Smooth muscle cell of the brain vasculature (primary cell): ENCODE measurements around the gene MRTFA.

ENCODE experiments used
- DNase-seq: peaks from one replicate; pipeline ENCODE4 v3.0.0-alpha.2; 2012; ENCODE audit warnings: low read depth, low spot score

The MRTFA gene

GRCh38 chr22:40410731-40411505 is 225.6 kb downstream of the MRTFA start:
- no peak for DNase-seq

GRCh38 chr22:40410272-40410671 is 226.2 kb downstream of the MRTFA start:
- DNase-seq = no peak

GRCh38 chr22:40409613-40410113 is 226.9 kb downstream of the MRTFA start:
- no peak for DNase-seq

- no peak for DNase-seq
Measured at GRCh38 chr22:40408718-40409612, 227.6 kb downstream of the MRTFA start.

DNA sequence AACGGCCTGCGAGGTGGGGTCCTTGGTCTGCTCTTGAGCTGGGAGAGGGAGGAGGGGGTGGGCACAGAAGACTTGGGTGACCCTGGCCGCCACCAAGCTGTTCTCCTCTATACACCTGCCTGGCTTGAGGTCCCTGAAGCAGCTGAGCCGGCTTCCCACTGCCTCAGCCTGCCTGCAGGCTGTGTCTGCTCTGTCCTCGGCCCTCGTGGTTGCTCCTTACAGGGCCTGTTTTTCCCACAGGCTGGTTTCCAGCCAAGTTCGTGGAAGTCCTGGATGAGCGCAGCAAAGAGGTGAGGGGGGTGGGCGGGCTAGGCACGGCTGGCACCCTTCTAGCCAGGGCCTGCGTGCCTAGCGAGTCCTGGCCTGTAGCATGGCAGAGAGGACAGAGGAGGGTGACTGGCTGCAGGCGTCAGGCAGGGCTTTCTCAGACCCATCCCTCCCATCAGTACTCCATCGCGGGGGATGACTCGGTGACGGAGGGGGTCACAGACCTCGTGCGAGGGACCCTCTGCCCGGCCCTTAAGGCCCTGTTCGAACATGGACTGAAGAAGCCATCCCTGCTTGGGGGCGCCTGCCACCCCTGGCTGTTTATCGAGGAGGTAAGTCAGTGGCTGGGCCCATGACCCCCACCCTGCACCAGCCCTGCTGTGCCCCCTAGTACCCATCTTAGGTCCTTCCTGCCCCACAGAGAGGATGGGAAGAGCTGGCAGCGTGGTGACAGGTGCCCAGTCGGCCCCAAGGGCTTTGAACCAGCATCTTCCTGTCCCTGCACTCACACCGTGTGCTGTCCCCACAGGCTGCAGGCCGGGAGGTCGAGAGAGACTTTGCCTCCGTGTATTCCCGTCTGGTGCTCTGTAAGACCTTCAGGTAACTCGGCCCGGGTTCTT is 228.4 kb downstream of the MRTFA start:
- DNase-seq = no peak

GRCh38 chr22:40407021-40407761 is 229.3 kb downstream of the MRTFA start:
- DNase-seq = no peak

GRCh38 chr22:40406063-40406890 is 230.2 kb downstream of the MRTFA start:
- no peak for DNase-seq

- no peak for DNase-seq
Measured at GRCh38 chr22:40405178-40406062, 231.1 kb downstream of the MRTFA start.

DNA sequence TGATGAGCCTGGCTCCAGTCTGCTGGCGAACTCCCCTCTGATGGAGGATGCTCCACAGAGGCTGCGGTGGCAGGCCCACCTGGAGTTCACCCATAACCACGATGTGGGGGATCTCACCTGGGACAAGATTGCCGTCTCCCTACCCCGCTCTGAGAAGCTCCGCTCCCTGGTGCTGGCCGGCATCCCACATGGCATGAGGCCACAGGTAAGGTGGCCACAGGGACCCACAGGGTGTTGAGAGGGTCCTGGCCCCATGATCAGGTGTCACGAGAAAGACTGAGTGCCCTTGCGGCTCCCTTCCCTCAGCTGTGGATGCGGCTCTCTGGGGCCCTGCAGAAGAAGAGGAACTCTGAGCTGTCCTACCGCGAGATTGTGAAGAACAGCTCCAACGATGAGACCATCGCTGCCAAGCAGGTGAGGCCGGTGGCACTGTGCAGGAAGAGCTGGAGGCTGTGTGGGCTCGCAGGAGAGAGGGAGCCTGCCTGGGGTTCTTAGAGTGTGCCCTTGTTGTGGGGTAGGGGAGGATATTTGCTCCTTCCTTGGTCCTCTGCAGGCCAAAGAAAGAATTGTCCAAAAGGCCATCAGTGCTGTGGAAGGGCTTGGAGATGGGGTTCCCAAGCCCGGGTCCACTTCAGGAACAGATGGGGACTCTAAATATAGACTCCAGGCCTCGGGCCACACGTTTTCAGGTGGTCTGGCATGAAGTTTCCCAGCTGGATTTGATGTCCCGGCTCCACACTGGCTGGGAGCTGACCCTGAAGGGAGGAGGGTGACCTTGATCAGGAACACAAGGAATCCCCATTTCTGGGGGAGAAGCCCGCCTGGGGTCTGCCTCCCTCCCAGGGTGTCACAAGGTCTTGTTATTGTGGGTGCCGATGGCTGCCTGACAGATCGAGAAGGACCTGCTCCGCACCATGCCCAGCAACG is 232.0 kb downstream of the MRTFA start:
- no peak for DNase-seq

DNA sequence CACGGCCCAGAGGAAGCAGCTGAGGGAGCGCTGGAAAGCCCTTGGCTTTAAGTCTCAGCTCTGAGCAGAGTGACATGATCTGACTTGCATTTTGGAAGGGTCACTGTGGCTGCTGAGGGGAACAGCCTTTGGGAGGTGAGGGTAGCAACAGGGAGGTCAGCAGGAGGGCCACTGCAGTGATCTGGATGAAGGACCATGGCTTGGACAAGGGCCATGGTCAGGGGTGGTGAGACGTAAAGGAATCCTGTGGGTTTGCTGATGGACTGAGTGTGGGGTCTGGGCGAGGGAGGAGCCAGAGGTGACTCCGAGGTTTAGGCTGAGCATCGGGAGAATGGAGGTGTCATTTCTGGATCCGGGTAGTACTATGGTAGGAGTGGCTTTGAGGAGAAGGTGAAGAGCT is 232.9 kb downstream of the MRTFA start:
- no peak for DNase-seq

- DNase-seq = no peak
Measured at GRCh38 chr22:40403141-40403540, 233.4 kb downstream of the MRTFA start.

DNA sequence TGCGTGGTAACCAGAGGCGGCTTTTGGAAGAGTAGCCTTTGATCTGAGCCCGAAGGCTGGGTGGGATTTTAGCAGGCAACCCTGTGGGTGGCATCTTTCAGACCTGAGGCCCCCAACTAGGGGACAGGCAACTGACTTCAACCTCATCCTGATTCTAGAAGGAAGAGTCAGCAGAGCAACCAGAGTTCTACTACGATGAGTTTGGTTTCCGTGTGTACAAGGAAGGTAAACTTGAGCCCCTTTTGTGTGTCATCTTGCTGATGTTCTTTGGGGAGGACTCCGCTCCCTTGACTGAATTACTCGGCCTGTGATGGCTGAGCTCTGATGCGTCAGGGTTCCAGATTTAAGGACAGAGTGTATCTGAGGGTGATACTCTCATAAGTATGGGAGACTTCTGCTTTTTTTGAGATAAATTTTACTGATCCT is 234.5 kb downstream of the MRTFA start:
- no peak for DNase-seq

DNA sequence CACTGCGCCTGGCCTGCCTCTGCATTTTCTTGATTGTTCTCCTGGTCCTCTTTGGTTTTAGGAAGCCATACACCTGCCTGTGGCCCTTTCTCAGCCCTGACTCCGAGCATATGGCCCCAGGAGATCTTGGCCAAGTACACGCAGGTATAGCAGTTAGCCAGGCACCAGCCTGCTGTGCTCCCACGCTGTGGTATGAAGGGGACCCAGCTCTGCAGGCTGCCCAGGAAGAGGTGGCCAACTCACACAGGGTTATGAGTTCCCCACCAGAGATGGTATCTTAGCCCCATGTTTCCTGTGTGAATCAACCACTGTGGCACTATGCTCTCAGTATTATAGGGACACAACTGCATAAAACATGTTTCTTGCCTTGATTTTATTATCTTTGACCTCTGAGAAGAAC is 235.0 kb downstream of the MRTFA start:
- no peak for DNase-seq

DNA sequence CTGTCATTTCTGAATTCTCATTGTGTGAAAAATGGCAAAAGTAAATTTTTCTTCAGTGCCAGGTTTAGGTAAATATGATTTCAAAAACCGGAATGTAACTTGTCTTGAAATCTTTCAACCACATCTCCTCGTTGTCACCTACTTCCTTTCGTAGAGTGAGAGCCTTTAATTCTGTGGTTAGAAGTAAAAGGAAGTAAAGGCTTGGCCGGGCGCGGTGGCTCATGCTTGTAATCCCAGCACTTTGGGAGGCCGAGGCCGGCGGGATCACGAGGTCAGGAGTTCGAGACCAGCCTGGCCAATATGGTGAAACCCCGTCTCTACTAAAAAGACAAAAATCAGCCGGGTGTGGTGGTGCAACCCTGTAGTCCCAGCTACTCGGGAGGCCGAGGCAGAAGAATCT is 236.4 kb downstream of the MRTFA start:
- DNase-seq = no peak

- DNase-seq = no peak
Measured at GRCh38 chr22:40399621-40400020, 236.9 kb downstream of the MRTFA start.

DNA sequence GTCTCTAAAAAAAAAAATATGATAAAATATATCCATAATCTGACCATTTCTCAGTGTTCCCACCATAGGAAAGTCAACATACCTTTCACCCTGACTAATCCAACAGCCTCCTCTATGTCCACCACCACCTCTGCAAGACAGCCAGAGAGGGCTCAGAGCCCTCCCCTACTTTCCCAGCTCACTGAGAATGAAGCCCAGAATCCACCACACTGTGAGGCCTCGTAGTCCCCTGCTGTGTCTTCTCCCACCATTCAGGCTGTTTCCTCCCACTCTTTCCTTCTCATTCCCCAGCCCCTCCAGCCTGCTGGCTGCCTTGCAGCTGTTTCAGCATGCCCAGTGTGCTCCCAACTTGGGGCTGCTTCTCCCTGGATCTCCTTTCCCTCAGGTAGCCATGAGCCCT is 239.1 kb downstream of the MRTFA start:
- DNase-seq = no peak

GRCh38 chr22:40396882-40397281 is 239.6 kb downstream of the MRTFA start:
- DNase-seq = peak; percentile 55

- DNase-seq = no peak
Measured at GRCh38 chr22:40395607-40396006, 240.9 kb downstream of the MRTFA start.
